Measurements from ENCODE around the gene NOXA1. TPM values are rescaled to one million over a fixed set of nuclear protein-coding genes. Genes with fewer than 3 reads are reported as not detected.

The NOXA1 gene
- total and polyA plus RNA-seq, 2 of the 8 experiments (the other 6 are each of a cell fraction or from before 2014, with no cell fraction given): 0.34 to 0.91 TPM

DNA sequence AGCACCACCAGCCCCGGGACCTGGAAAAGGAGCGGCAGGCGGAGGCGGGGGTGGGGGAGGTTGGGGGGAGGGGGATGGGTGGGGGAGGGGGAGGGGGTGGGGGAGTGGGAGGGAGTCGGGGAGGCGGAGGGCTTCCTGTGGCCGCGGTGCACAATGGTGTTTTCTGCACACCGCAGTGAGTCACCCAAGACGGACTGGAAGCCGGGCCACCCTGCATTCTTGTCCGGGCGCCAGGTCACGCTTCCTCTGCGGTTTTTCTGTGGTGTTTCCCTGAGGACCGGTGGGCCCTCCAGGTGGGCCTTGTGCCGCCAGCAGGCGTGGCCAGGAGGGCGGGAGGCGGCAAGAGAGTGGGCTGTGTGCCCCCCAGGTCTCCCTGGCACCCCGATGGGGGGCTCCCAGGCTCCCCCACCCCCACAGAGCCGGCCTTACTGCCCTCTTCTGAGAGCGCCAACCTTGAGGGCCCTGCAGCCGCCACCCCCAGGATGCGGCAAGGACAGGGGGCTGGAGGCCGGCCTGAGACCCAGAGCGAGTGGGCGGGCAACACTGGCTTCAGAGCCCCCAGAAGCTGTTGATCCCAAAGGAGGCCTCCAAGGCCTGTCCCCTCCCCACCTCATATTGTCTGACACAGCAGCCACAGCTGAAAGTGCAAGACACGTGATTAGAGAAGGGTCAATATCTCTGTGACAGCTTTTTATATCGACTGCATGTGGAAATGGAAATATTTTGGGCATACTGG, 11.4 kb upstream of the NOXA1 start:
- Histone ChIP-seq H3K4me3 (ENCODE audit: extremely low read depth in 1 of 4, insufficient read depth in 2 of 4, low read depth in 3 of 4, low read length in 4 of 4) (no peak overlapping the region), H4K8ac (ENCODE audit: extremely low read depth, insufficient read depth, low read length) (no peak overlapping the region), H3K27me3 (replicated peaks in 1 of 4; ENCODE audit: control insufficient read depth in 3 of 4, extremely low read depth in 1 of 4, insufficient read depth in 3 of 4, low read length in 3 of 4) (no peaks in the 10 kb centered on the region), H3K56ac (replicated peaks; ENCODE audit: insufficient read length, low read depth, low read length) (no peak overlapping the region), H2BK120ac (replicated peaks; ENCODE audit: low read depth, low read length) (no peak overlapping the region), H2BK5ac (ENCODE audit: low read depth, low read length) (no peak overlapping the region), H3K27ac (ENCODE audit: low read depth, low read length) (no peak overlapping the region), H3K4ac (replicated peaks; ENCODE audit: insufficient read length, low read depth, low read length) (no peak overlapping the region), H4K5ac (ENCODE audit: insufficient read length, low read depth, low read length) (no peak overlapping the region), H2AFZ (ENCODE audit: low read length) (no peak overlapping the region), H4K20me1 (replicated peaks in 1 of 2; ENCODE audit: control insufficient read depth in 1 of 2, insufficient read depth in 2 of 2, low read length in 2 of 2) (peaks cover 0 to 3% of the 10 kb centered on the region in 2 experiments), H2AK5ac (ENCODE audit: low read depth, low read length) (no peak overlapping the region), H2BK15ac (ENCODE audit: low read length) (no peak overlapping the region), H3K4me1 (replicated peaks in 1 of 4; ENCODE audit: control insufficient read depth in 3 of 4, insufficient read depth in 4 of 4, low read length in 3 of 4) (peaks cover 0 to 5% (median 0%) of the 10 kb centered on the region in 4 experiments; a peak in 5 of 7 replicates), H3K9ac (replicated peaks in 1 of 4; ENCODE audit: extremely low read depth in 1 of 4, low read depth in 3 of 4, low read length in 3 of 4) (no peak overlapping the region), H3K79me2 (ENCODE audit: control insufficient read depth in 1 of 2, insufficient read depth in 2 of 2, low read length in 2 of 2) (no peaks in the 10 kb centered on the region), H3K23ac (ENCODE audit: insufficient read length) (no peak overlapping the region), H3K4me2 (ENCODE audit: insufficient read depth in 1 of 2, low read depth in 2 of 2, low read length in 2 of 2) (no peak overlapping the region), H3K36me3 (ENCODE audit: control insufficient read depth in 2 of 4, insufficient read depth in 4 of 4, low read length in 3 of 4) (no peaks in the 10 kb centered on the region), H2BK12ac (ENCODE audit: low read depth, low read length) (no peak overlapping the region), H3K79me1 (ENCODE audit: low read depth, low read length) (peaks cover 9% of the 10 kb centered on the region), H2BK20ac (ENCODE audit: low read length) (no peak overlapping the region), H4K91ac (replicated peaks; ENCODE audit: insufficient read length, low read length) (no peak overlapping the region), H3K18ac (ENCODE audit: extremely low read depth, low read length) (peak overlapping the region; percentile 71), H3K14ac (ENCODE audit: insufficient read length) (no peak overlapping the region), H3K23me2 (ENCODE audit: low read depth, low read length) (peaks cover 3% of the 10 kb centered on the region; the same call in 1 of the 2 replicates), H3K9me3 (ENCODE audit: insufficient read depth in 2 of 2, low read depth in 1 of 2, low read length in 1 of 2) (no peaks in the 10 kb centered on the region)
- DNase-seq (ENCODE audit: low read depth in 1 of 2, low spot score in 2 of 2) (no peak), FAIRE-seq (no peak)
- CTCF ChIA-PET (ENCODE audit: partially characterized antibody): interaction anchor here (0.6 to 1.7 kb wide), 4 partner anchors 11 to 591 kb away, joined by 3 to 8 read pairs (median 3); partner anchors contain the start of genes EXD3 and NOXA1
- WGBS, 2 experiments (ENCODE audit: extremely low coverage in 1 of 2, insufficient coverage in 1 of 2, insufficient read length in 1 of 2, insufficient replicate concordance in 2 of 2, low coverage in 1 of 2, low lambda C conversion rate in 2 of 2, missing lambda C conversion rate in 1 of 2): 88 to 100% methylated on average over 1 to 14 of the region's 30 CpGs
- POLR2A ChIA-PET (ENCODE audit: partially characterized antibody): interaction anchor here (0.7 to 1.8 kb wide), 4 partner anchors 10 to 171 kb away, joined by 3 to 10 read pairs (median 4); partner anchors contain the start of genes EXD3, NOXA1 and TUBB4B
- TF ChIP-seq SIRT6 (IDR thresholded peaks at IDR 0.05; ENCODE audit: low read length) (no peak), KDM4A (IDR thresholded peaks at IDR 0.05; ENCODE audit: low read depth, low read length, severe bottlenecking) (no peak), SP1 (IDR thresholded peaks at IDR 0.05; ENCODE audit: low read depth, low read length) (no peak), KDM1A (IDR thresholded peaks at IDR 0.05; ENCODE audit: borderline replicate concordance, low read length) (no peak), NANOG (IDR thresholded peaks at IDR 0.05; ENCODE audit: insufficient read depth, low read depth, low read length, poor library complexity, severe bottlenecking) (no peak), POU5F1 (IDR thresholded peaks at IDR 0.05; ENCODE audit: low read depth, low read length) (no peak), FOSL1 (IDR thresholded peaks at IDR 0.05; ENCODE audit: insufficient read depth, low read depth, low read length) (no peak), ASH2L (IDR thresholded peaks at IDR 0.05; ENCODE audit: low read length) (no peak), YY1 (IDR thresholded peaks at IDR 0.05; ENCODE audit: low read depth, low read length) (no peak), GABPA (IDR thresholded peaks at IDR 0.05; ENCODE audit: borderline replicate concordance, insufficient read depth, low read length) (no peak), TAF7 (optimal IDR thresholded peaks at IDR 0.05; ENCODE audit: borderline replicate concordance, low read depth, low read length) (no peak)
- TF ChIP-seq, protein P1, sequence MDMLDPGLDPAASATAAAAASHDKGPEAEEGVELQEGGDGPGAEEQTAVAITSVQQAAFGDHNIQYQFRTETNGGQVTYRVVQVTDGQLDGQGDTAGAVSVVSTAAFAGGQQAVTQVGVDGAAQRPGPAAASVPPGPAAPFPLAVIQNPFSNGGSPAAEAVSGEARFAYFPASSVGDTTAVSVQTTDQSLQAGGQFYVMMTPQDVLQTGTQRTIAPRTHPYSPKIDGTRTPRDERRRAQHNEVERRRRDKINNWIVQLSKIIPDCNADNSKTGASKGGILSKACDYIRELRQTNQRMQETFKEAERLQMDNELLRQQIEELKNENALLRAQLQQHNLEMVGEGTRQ (IDR thresholded peaks at IDR 0.05; ENCODE audit: low read length): no peak
